Stimulated activated CD8-positive, alpha-beta memory T cell treated with anti-CD3 and anti-CD28 coated beads, Interleukin-4, amount 100 ng/mL, for 48 hours (primary cell): ENCODE measurements around the gene NOXA1.

Experiments
- DNase-seq: peaks from one replicate; pipeline ENCODE4 v3.0.0-alpha.2; 2020

NOXA1 gene

DNA sequence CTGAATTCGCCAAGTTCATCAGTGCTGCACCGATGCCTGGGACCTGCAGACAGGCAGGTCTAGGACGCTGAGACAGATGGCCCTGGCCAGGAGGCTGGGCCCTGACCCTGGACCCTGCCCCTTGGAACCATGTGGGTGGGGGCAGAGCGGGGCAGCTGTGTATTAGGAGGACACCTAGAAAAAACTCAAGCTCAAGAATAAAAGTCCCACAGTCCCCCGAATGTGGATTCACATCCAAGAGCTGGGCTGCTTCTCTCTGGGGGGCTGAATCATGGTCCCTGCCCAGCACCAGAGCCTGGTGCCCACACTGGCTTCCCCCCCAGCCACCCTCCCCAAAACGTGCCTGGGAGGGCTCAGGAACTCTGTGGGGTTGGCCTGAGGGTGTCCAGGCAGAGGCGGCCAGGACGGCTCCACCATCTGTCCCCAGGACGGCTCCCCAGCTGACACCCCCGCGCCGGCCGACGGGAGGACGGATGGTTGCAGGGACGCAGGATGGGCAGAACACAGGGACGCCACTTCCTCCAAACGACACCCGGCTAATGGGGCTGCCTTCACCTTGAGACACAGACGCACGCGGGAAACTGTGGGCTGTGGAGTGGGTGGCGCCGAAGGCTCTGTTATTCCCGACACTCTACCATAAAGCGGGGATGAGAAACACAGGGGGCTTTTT is 35.2 kb upstream of the NOXA1 start:
- no peak for DNase-seq

GRCh38 chr9:137388589-137389427 is 34.4 kb upstream of the NOXA1 start:
- no peak for DNase-seq

DNA sequence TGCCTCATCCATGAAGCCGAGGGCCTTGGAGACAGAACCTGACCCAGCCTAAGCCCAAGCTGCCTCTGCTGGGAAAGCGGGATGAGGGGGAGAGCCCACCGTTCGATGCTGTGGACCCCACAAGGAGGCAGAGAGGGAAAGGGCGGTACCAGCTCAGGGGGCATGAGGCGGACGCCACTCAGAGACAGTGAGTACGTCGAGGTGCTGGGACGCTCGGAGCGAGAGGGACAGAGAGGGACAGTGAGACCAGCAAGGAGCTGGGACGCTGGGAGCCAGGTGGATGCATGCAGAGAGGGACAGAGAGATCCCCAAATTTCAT is 33.8 kb upstream of the NOXA1 start:
- no peak for DNase-seq

- DNase-seq = no peak
Measured at GRCh38 chr9:137390553-137391410, 32.4 kb upstream of the NOXA1 start.

- no peak for DNase-seq
Measured at GRCh38 chr9:137391411-137391754, 31.8 kb upstream of the NOXA1 start.

GRCh38 chr9:137392232-137393007 is 30.8 kb upstream of the NOXA1 start:
- DNase-seq = no peak

DNA sequence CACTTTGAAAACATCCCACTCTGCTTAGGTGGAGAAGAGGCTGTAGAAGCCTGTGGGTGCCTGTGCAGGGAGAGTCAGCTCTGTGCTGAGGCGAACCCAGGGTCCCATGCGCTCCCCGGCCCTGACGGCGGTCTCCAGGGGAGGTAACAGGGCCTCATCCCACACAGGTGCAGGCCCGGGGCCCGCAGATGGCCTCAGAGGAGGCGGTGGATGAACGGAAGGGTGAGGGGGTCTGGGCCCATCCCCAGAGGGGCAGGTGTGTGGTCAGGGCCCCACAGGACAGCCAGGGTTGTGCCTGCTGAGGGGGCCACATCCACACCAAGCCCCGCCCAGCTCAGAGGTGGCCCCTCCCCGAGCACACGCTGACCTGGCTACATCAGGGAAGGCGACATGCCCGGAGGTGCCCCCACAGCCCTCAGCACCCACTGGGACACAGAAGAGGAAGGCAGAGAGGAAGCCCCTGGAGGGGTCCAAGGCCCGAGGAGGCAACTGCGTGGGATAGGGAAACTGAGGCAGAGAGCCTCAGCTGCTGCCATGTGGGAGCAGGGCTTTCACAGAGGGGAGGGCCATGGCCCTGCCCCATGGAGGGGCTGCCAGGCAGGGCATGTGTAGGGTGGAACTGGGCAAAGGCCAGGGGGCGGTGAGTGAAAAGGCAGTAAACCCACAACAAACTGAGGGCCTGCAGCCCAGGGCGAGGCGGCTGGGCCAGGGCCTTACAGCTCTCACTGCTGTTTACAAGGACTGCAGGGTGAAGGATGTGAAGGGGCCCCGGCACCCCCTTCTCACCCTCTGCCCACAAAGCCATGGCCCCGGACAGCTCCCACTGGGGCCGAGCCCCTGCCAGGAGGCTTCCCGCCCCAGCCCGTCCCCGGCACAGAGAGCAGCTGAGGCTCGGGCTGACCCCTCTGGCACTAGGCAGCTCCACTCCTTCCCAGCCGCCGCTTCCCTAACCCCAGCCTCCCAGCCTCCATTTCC is 29.7 kb upstream of the NOXA1 start:
- DNase-seq = no peak

- no peak for DNase-seq
Measured at GRCh38 chr9:137394866-137395665, 28.1 kb upstream of the NOXA1 start.

DNA sequence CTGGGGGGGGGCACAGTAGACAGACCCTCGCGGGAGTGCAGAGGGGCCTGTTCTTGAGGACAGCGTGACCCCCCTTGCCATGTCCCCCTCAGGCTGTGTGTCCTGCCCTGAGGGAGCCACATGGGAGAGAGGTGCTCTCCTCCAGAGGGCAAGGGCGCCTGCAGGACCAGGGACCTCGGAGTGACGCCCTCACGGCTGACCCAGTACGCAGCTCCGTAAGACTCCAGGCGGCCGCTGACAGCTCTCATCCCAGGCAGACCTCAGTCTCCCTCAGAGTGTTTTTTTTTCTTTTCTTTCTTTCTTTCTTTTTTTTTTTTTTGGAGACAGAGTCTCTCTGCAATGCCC is 27.6 kb upstream of the NOXA1 start:
- DNase-seq = no peak

- DNase-seq = no peak
Measured at GRCh38 chr9:137396227-137396626, 27.0 kb upstream of the NOXA1 start.

DNA sequence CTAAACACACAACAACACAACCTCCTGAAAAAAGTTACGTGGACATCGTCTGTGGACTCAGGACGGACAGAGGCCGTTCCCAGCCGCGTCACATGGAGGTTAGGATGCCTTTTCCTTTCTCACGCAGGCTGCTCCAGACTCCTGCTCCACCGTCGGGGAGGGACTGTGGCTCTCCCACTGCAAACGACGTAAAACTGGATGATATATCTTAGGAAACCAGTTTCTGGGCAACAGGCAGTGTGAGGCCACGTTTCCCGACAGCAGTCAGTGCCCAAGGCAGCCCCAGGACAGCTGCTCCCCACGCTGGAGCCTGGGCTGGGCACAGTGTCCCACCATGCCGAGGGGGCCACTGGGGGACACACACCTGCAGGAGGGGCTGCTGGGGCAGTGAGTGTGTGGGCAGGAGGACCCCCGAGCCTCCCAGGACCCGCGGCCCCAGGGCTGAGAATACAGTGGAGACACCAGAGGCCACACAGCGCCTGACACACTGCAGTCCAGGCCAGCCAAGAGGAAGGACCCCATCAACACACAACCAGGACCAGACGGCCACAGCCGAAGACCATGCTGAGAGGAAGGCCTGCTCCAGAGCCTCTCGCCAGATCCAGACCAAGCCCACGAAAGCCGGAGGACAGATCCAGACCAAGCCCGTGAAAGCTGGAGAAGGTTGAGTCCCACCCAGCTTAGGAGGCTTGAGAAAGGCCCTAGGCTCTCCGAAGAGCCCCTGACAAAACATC is 26.4 kb upstream of the NOXA1 start:
- DNase-seq = no peak

- peak; percentile 63 for DNase-seq
Measured at GRCh38 chr9:137397675-137398423, 25.3 kb upstream of the NOXA1 start.

- no peak for DNase-seq
Measured at GRCh38 chr9:137398561-137399468, 24.4 kb upstream of the NOXA1 start.

DNA sequence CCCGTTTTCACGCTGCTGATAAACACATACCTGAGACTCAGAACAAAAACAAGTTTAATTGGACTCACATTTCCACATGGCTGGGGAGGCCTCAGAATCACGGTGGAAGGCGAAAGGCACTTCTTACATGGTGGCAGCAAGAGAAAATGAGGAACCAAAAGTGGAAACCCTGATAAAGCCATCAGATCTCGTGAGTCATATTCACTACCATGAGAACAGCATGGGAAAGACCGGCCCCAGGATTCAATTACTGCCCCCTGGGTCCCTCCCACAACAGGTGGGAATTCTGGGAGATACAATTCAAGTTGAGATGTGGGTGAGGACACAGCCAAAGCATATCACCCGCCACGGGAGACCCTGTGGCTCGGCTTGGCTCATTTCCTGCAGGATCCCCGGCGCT is 20.4 kb upstream of the NOXA1 start:
- no peak for DNase-seq

DNA sequence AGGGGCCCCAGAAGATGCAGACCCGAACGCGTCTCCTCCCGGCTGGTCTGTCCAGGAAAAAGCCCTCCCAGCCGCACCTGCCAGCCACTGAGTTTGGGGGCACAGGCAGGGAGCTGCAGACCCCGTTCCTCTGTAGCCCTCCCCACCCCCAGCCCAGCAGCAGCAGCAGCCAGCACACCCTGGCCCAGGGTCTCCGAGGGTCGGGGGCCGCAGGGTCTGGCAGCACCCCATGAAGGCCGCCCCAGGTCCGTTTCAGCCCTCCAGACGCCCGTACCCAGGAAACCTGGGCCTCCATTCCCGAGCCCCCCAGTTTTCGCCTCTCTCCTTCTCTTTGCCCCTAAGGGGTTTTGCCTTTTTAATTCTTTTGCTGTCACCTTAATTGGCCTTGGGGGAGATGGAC is 19.9 kb upstream of the NOXA1 start:
- DNase-seq = no peak

- no peak for DNase-seq
Measured at GRCh38 chr9:137404961-137405567, 18.1 kb upstream of the NOXA1 start.

DNA sequence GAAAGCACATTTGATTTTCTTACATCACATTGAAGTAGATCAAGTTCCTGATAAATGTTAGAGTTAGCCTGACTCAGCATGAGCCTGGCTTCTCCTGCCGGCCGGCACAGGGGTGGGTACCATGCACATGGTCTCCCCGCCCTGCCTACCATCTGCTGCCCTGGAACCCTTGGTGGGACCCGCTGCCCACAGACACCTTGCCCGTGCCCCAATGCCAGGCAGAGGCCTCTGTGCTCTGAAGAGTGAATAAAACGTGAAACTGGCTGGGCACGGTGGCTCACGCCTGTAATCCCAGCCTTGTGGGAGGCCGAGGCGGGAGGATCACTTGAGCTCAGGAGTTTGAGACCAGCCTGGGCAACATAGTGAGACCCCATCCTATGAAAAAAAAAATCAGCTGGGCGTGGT is 17.5 kb upstream of the NOXA1 start:
- DNase-seq = no peak
